Fibroblast of lung (primary cell): ENCODE measurements around the gene SNRPD3.

Experiments
- EZH2 ChIP-seq: IDR thresholded peaks from 2 replicates; pipeline ENCODE4 v1.5.1; 2012; ENCODE audit warnings: low read length, control low read depth, mild to moderate bottlenecking; ENCODE audit errors: missing control alignments
- TF ChIP-seq, protein P1 (sequence below), 2 donors: IDR thresholded peaks in 1 of 2; conservative IDR thresholded peaks in 1 of 2; 1 replicate in 1 of 2; 2 replicates in 1 of 2; pipeline ENCODE4 v1.5.1; 2011 to 2012; ENCODE audit warnings: low read length in 2 of 2, control low read depth in 1 of 2, inconsistent platforms in 1 of 2, low read depth in 1 of 2, mild to moderate bottlenecking in 1 of 2

DNA sequence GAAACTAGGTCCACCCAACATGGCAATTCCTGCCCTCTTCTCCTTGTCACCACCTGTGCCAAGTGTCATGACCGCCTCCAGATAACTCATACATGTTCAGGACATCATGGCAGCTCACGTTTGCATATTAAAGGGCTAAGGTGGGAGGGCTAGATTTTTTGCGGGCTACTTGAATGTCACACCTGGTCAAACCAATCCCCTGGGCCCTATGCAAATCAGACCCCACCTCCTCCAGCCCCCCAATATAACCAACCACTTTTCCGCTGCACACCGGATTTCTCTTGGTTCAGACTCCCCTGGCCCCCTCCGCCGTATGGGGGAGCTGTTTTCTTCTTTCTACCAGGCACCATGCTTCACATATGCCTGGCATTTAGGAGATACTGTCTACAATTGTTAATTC is 48.1 kb upstream of the SNRPD3 start:
- TF ChIP-seq, protein P1, sequence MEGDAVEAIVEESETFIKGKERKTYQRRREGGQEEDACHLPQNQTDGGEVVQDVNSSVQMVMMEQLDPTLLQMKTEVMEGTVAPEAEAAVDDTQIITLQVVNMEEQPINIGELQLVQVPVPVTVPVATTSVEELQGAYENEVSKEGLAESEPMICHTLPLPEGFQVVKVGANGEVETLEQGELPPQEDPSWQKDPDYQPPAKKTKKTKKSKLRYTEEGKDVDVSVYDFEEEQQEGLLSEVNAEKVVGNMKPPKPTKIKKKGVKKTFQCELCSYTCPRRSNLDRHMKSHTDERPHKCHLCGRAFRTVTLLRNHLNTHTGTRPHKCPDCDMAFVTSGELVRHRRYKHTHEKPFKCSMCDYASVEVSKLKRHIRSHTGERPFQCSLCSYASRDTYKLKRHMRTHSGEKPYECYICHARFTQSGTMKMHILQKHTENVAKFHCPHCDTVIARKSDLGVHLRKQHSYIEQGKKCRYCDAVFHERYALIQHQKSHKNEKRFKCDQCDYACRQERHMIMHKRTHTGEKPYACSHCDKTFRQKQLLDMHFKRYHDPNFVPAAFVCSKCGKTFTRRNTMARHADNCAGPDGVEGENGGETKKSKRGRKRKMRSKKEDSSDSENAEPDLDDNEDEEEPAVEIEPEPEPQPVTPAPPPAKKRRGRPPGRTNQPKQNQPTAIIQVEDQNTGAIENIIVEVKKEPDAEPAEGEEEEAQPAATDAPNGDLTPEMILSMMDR (conservative IDR thresholded peaks at IDR 0.05 in 1 of 2, IDR thresholded peaks at IDR 0.05 in 1 of 2; ENCODE audit: low read depth in 1 of 2, low read length in 2 of 2) = no peak
- TF ChIP-seq EZH2 = no peak
